ENCODE data around the gene RPS26. TPM values are rescaled to one million over a fixed set of nuclear protein-coding genes. Genes with fewer than 3 reads are reported as not detected.

The RPS26 gene
- total and polyA plus RNA-seq, 2 of the 13 experiments (the other 11 are each of a cell fraction or from before 2014, with no cell fraction given), result 150 to 421 TPM

GRCh38 chr12:56041552-56042429 is at the start of gene RPS26 (continued):
- TF ChIP-seq HBP1 (CRISPR knock-in tag; IDR thresholded peaks at IDR 0.05; ENCODE audit: low read depth), result peak; percentile 54; the same call in 1 of the 2 replicates
- peak; percentile 65; the same call in 1 of the 2 replicates for TF ChIP-seq ZNF589 (CRISPR knock-in tag; conservative IDR thresholded peaks at IDR 0.05)
- no peak for TF ChIP-seq ZNF234 (CRISPR knock-in tag; conservative IDR thresholded peaks at IDR 0.05)
- TF ChIP-seq NCOA5 (CRISPR knock-in tag; IDR thresholded peaks at IDR 0.05), result no peak
- TF ChIP-seq CEBPG (CRISPR knock-in tag; IDR thresholded peaks at IDR 0.05), result 0 out of 2 replicates have a peak, but pooled peaks have one; percentile 7
- TF ChIP-seq TGIF2 (CRISPR knock-in tag; IDR thresholded peaks at IDR 0.05), result peak; percentile 77
- peak; percentile 97 for TF ChIP-seq ZNF232 (CRISPR knock-in tag; IDR thresholded peaks at IDR 0.05; ENCODE audit: borderline replicate concordance)
- no peak for TF ChIP-seq CENPX (CRISPR knock-in tag; IDR thresholded peaks at IDR 0.05)
- TF ChIP-seq LRRFIP1 (CRISPR knock-in tag; conservative IDR thresholded peaks at IDR 0.05), result no peak
- peak; percentile 36; the same call in 1 of the 2 replicates for TF ChIP-seq ATF7-NPFF (CRISPR knock-in tag; IDR thresholded peaks at IDR 0.05; ENCODE audit: low read depth)
- TF ChIP-seq KLF12 (CRISPR knock-in tag; IDR thresholded peaks at IDR 0.05; ENCODE audit: borderline replicate concordance), result peak; percentile 76; the same call in 1 of the 2 replicates
- TF ChIP-seq ZNF468 (CRISPR knock-in tag; IDR thresholded peaks at IDR 0.05), result no peak
- TF ChIP-seq MEIS1 (CRISPR knock-in tag; IDR thresholded peaks at IDR 0.05; ENCODE audit: borderline replicate concordance), result 0 out of 2 replicates have a peak, but pooled peaks have one; percentile 72
- peak; percentile 58 for TF ChIP-seq HNF4A (CRISPR knock-in tag; IDR thresholded peaks at IDR 0.05)
- TF ChIP-seq KDM5B (CRISPR knock-in tag; IDR thresholded peaks at IDR 0.05; ENCODE audit: borderline replicate concordance), result peak; percentile 76; the same call in 1 of the 2 replicates
- TF ChIP-seq FOXM1 (CRISPR knock-in tag; IDR thresholded peaks at IDR 0.05), result 0 out of 2 replicates have a peak, but pooled peaks have one; percentile 33
- peak; percentile 83 for TF ChIP-seq HNRNPLL (IDR thresholded peaks at IDR 0.05; ENCODE audit: low read depth, low read length, poor library complexity, severe bottlenecking)
- peak; percentile 98 to 99 for TF ChIP-seq POLR2A (IDR thresholded peaks at IDR 0.05; ENCODE audit: insufficient read depth in 1 of 2, low read depth in 2 of 2, low read length in 2 of 2)
- TF ChIP-seq ZFP91 (CRISPR knock-in tag; IDR thresholded peaks at IDR 0.05; ENCODE audit: borderline replicate concordance), result peak; percentile 84; the same call in 1 of the 2 replicates
- TF ChIP-seq SMARCC2 (IDR thresholded peaks at IDR 0.05), result no peak
- TF ChIP-seq MIXL1 (CRISPR knock-in tag; IDR thresholded peaks at IDR 0.05), result peak; percentile 72
- TF ChIP-seq PPARG (CRISPR knock-in tag; conservative IDR thresholded peaks at IDR 0.05), result 0 out of 2 replicates have a peak, but pooled peaks have one; percentile 28
- peak; percentile 48; the same call in 1 of the 2 replicates for TF ChIP-seq MEIS2 (CRISPR knock-in tag; IDR thresholded peaks at IDR 0.05)
- TF ChIP-seq ETS1 (CRISPR knock-in tag; IDR thresholded peaks at IDR 0.05), result peak; percentile 83; the same call in 1 of the 2 replicates
